GM23248 (cell line): ENCODE results near the gene CEACAM1. TPM values are rescaled to one million over a fixed set of nuclear protein-coding genes. Genes with fewer than 3 reads are reported as not detected.

ENCODE experiments used
- DNase-seq: peaks from one replicate; pipeline ENCODE4 v3.0.0-alpha.2; 2015
- H2AFZ ChIP-seq: fragments of 200-600 bp; sonication (generic); 2 replicates; pipeline ENCODE4 v1.6.1; 2016; ENCODE audit warnings: antibody characterized with exemption
- H3F3A ChIP-seq: fragments of 200-600 bp; sonication (generic); 2 replicates; pipeline ENCODE4 v1.6.1; 2016; ENCODE audit warnings: mild to moderate bottlenecking, antibody characterized with exemption, mixed run types; ENCODE audit not compliant: insufficient read depth
- H3K27ac ChIP-seq: fragments of 200-600 bp; sonication (generic); 2 replicates; pipeline ENCODE4 v1.5.1; 2016; ENCODE audit warnings: mild to moderate bottlenecking
- H3K27me3 ChIP-seq: fragments of 200-600 bp; sonication (generic); replicated peaks from 2 replicates; pipeline ENCODE4 v1.6.1; 2016; ENCODE audit warnings: mild to moderate bottlenecking; ENCODE audit not compliant: insufficient read depth
- H3K36me3 ChIP-seq: fragments of 200-600 bp; sonication (generic); 2 replicates; pipeline ENCODE4 v1.6.1; 2016; ENCODE audit warnings: low read depth, mild to moderate bottlenecking
- H3K4me1 ChIP-seq: fragments of 200-600 bp; sonication (generic); 2 replicates; pipeline ENCODE4 v1.6.1; 2016; ENCODE audit warnings: mild to moderate bottlenecking; ENCODE audit not compliant: insufficient read depth
- H3K4me2 ChIP-seq: fragments of 200-600 bp; sonication (generic); one replicate; pipeline ENCODE4 v1.6.1; 2016; ENCODE audit warnings: mild to moderate bottlenecking; ENCODE audit not compliant: unreplicated experiment
- H3K4me3 ChIP-seq: fragments of 200-600 bp; sonication (generic); 2 replicates; pipeline ENCODE4 v1.5.1; 2016; ENCODE audit warnings: mild to moderate bottlenecking
- H3K79me2 ChIP-seq: fragments of 200-600 bp; sonication (generic); 2 replicates; pipeline ENCODE4 v1.6.1; 2016; ENCODE audit warnings: mild to moderate bottlenecking; ENCODE audit not compliant: insufficient read depth
- H3K9ac ChIP-seq: fragments of 200-600 bp; sonication (generic); 2 replicates; pipeline ENCODE4 v1.6.1; 2016; ENCODE audit warnings: mild to moderate bottlenecking
- H3K9me2 ChIP-seq: fragments of 200-600 bp; sonication (generic); 2 replicates; pipeline ENCODE4 v1.6.1; 2016; ENCODE audit warnings: mixed run types, mild to moderate bottlenecking, moderate library complexity; ENCODE audit not compliant: insufficient read depth
- H3K9me3 ChIP-seq: fragments of 200-600 bp; sonication (generic); one replicate; pipeline ENCODE4 v1.6.1; 2017; ENCODE audit warnings: low read depth
- H4K20me1 ChIP-seq: fragments of 200-600 bp; sonication (generic); 2 replicates; pipeline ENCODE4 v1.6.0; 2016; ENCODE audit not compliant: insufficient read depth
- EZH2 ChIP-seq: fragments of 200-600 bp; sonication (generic); IDR thresholded peaks from 2 replicates; pipeline ENCODE4 v1.6.1; 2018; ENCODE audit warnings: antibody characterized with exemption, mild to moderate bottlenecking; ENCODE audit not compliant: insufficient read depth, poor library complexity, severe bottlenecking
- EZH2phosphoT487 ChIP-seq: fragments of 200-600 bp; sonication (generic); IDR thresholded peaks from 2 replicates; pipeline ENCODE4 v1.6.1; 2018; ENCODE audit warnings: antibody characterized with exemption, moderate library complexity, mild to moderate bottlenecking, low read depth; ENCODE audit not compliant: insufficient read depth
- WGBS, 2 experiments: methylation state at CpG; one replicate each; pipeline ENCODE4 v1.1.6; 2015 to 2017; ENCODE audit warnings: low lambda C conversion rate in 2 of 2, low coverage in 1 of 2; ENCODE audit errors: missing lambda C conversion rate in 2 of 2; 5-methylcytosine and 5-hydroxymethylcytosine counted together
- in situ Hi-C: fragments of 300-500 bp; cut with MboI; formaldehyde crosslinking; loops from 2 replicates; pipeline ENCODE4 v1.15.0; 2020
- polyA plus RNA-seq: library from polyadenylated mRNA; unstranded; fragments of >200 nt; fragmentation: Nextera tagmentation; extraction: Ambion mirVana; gene quantifications from 2 replicates; pipeline ENCODE4 v1.2.1, GENCODE V29; 2016
- small RNA-seq: library from RNA; depleted of rRNA; stranded (forward); fragments of <200 nt; gene quantifications from one replicate; pipeline ENCODE3, GENCODE V24; 2014; ENCODE audit warnings: low read depth, low replicate concordance
- total RNA-seq: library from RNA; depleted of rRNA; stranded (reverse); fragments of >200 nt; shearing (Covaris generic); gene quantifications from 2 replicates; pipeline ENCODE4 v1.2.3, GENCODE V29; 2014; rRNA removed

Gene CEACAM1
- total and polyA plus RNA-seq, 2 experiments from 2014 or later: not detected

- no peak overlapping the region for H2AFZ ChIP-seq
- no peak overlapping the region for H3K4me2 ChIP-seq
- in situ Hi-C loops: loop anchor here (10.0 kb wide), 1 partner anchor 65 kb away; the partner anchor contains the start of gene CEACAM1
- no peaks in the 10 kb centered on the region for H3K79me2 ChIP-seq
- no peak overlapping the region for H3K27ac ChIP-seq
- H3K4me1 ChIP-seq: 0 out of 2 replicates have a peak, but pooled peaks cover 3% of the 10 kb centered on the region
- no peak for TF ChIP-seq EZH2
- no peak for TF ChIP-seq EZH2phosphoT487
- no peaks in the 10 kb centered on the region for H4K20me1 ChIP-seq
- no peak for DNase-seq
- H3K9me2 ChIP-seq: no peaks in the 10 kb centered on the region
- WGBS, 2 experiments: 59 to 66% methylated on average over 2 of the region's 2 CpGs
- no peak overlapping the region for H3K4me3 ChIP-seq
- no peaks in the 10 kb centered on the region for H3K36me3 ChIP-seq
- peaks cover 18% of the 10 kb centered on the region; the same call in 1 of the 2 replicates for H3K27me3 ChIP-seq
- no peaks in the 10 kb centered on the region for H3F3A ChIP-seq
- H3K9ac ChIP-seq: no peak overlapping the region
- H3K9me3 ChIP-seq: no peaks in the 10 kb centered on the region
These were observed 68.4 kb downstream of the CEACAM1 start for GRCh38 chr19:42459926-42460325.

Small RNA genes within 50 kb of the gene (small RNA-seq; reads per million reads assigned to genes)
- not detected for gene RNU4-60P

Other genes starting within 250 kb of the CEACAM1 start
- 1.1 TPM in 1 of 2 replicates, not detected in the other for gene PRR19, start 226.3 kb downstream of the CEACAM1 start, total RNA-seq
- gene PRR19, start 226.3 kb downstream of the CEACAM1 start, polyA plus RNA-seq: 0.84 and 1.1 TPM in 2 replicates
- gene PAFAH1B3, start 225.9 kb downstream of the CEACAM1 start, total RNA-seq: 22.5 and 26.0 TPM in 2 replicates
- 19.4 and 22.1 TPM in 2 replicates for gene PAFAH1B3, start 225.9 kb downstream of the CEACAM1 start, polyA plus RNA-seq
- not detected in 2 replicates for gene TMEM145, start 215.2 kb downstream of the CEACAM1 start, total RNA-seq
- not detected in 2 replicates for gene TMEM145, start 215.2 kb downstream of the CEACAM1 start, polyA plus RNA-seq
- gene MEGF8, start 202.8 kb downstream of the CEACAM1 start, total RNA-seq: 26.6 and 28.5 TPM in 2 replicates
- 5.4 and 5.5 TPM in 2 replicates for gene MEGF8, start 202.8 kb downstream of the CEACAM1 start, polyA plus RNA-seq
- gene CNFN, start 138.2 kb downstream of the CEACAM1 start, total RNA-seq: not detected in 2 replicates
- gene CNFN, start 138.2 kb downstream of the CEACAM1 start, polyA plus RNA-seq: 0.82 and 1.1 TPM in 2 replicates
- 0.22 and 0.51 TPM in 2 replicates for gene LIPE, start 101.1 kb downstream of the CEACAM1 start, total RNA-seq
- 0.61 and 1.1 TPM in 2 replicates for gene LIPE, start 101.1 kb downstream of the CEACAM1 start, polyA plus RNA-seq
- not detected in 2 replicates for gene CXCL17, start 85.5 kb downstream of the CEACAM1 start, total RNA-seq
- not detected in 2 replicates for gene CXCL17, start 85.5 kb downstream of the CEACAM1 start, polyA plus RNA-seq
- gene CEACAM8, start 66.4 kb upstream of the CEACAM1 start, total RNA-seq: not detected in 2 replicates
- not detected in 2 replicates for gene CEACAM8, start 66.4 kb upstream of the CEACAM1 start, polyA plus RNA-seq
- not detected in 2 replicates for gene PSG3, start 212.0 kb upstream of the CEACAM1 start, total RNA-seq
- 0.10 TPM in 1 of 2 replicates, not detected in the other for gene PSG3, start 212.0 kb upstream of the CEACAM1 start, polyA plus RNA-seq
- gene PSG8, start 237.2 kb upstream of the CEACAM1 start, total RNA-seq: not detected in 2 replicates
- gene PSG8, start 237.2 kb upstream of the CEACAM1 start, polyA plus RNA-seq: 0.95 and 1.7 TPM in 2 replicates